Endometrial microvascular endothelial cells (primary cell): ENCODE measurements around the gene DOK7. TPM values are rescaled to one million over a fixed set of nuclear protein-coding genes. Genes with fewer than 3 reads are reported as not detected.
"Not testable (repeated sequence)": the region's sequence is repeated elsewhere in the genome, so short reads cannot be mapped to it uniquely, and the experiment has no call there.

Experiments
- in situ Hi-C: cut with HindIII; loops from 2 replicates; pipeline ENCODE4 v1.10.0; 2017; ENCODE audit warnings: low sequenced_read_pairs, low pct_unique_long_range_greater_than_20kb; ENCODE audit errors: inconsistent ontology term
- total RNA-seq: library from RNA; depleted of rRNA; stranded (reverse); fragments of >200 nt; gene quantifications from one replicate; pipeline ENCODE4 v1.2.3, GENCODE V29; 2015; ENCODE audit errors: inconsistent ontology term

Gene DOK7
- total RNA-seq, 1 donor from 2014 or later = not detected

- in situ Hi-C loops = no loop called here
Observed at GRCh38 chr4:3495204-3495975, 32.3 kb downstream of the DOK7 start.

GRCh38 chr4:3496021-3496420, 32.9 kb downstream of the DOK7 start:
- in situ Hi-C loops = no loop called here

GRCh38 chr4:3497095-3497494, 34.0 kb downstream of the DOK7 start:
- in situ Hi-C loops = no loop called here

GRCh38 chr4:3497523-3498389, 34.6 kb downstream of the DOK7 start:
- in situ Hi-C loops = no loop called here

- in situ Hi-C loops = no loop called here
Observed at GRCh38 chr4:3498407-3498806, 35.3 kb downstream of the DOK7 start.

- in situ Hi-C loops = no loop called here
Observed at GRCh38 chr4:3498901-3499510, 35.9 kb downstream of the DOK7 start.

GRCh38 chr4:3499710-3500109, 36.6 kb downstream of the DOK7 start:
- in situ Hi-C loops = no loop called here

- in situ Hi-C loops = no loop called here
Observed at GRCh38 chr4:3500111-3500510, 37.0 kb downstream of the DOK7 start.

- in situ Hi-C loops = no loop called here
Observed at GRCh38 chr4:3500634-3501101, 37.6 kb downstream of the DOK7 start.

- in situ Hi-C loops = no loop called here
Observed at GRCh38 chr4:3501126-3501824, 38.2 kb downstream of the DOK7 start.

GRCh38 chr4:3501825-3502425, 38.8 kb downstream of the DOK7 start:
- in situ Hi-C loops = no loop called here

GRCh38 chr4:3502941-3503936, 40.1 kb downstream of the DOK7 start:
- in situ Hi-C loops = no loop called here

- in situ Hi-C loops = no loop called here
Observed at GRCh38 chr4:3505231-3505630, 42.1 kb downstream of the DOK7 start.

GRCh38 chr4:3508542-3508941, 45.4 kb downstream of the DOK7 start:
- in situ Hi-C loops = no loop called here

GRCh38 chr4:3510481-3510880, 47.4 kb downstream of the DOK7 start:
- in situ Hi-C loops = no loop called here

GRCh38 chr4:3511187-3511586, 48.1 kb downstream of the DOK7 start:
- in situ Hi-C loops = no loop called here

GRCh38 chr4:3511601-3512000, 48.5 kb downstream of the DOK7 start:
- in situ Hi-C loops = not testable (repeated sequence)

GRCh38 chr4:3512279-3512678, 49.2 kb downstream of the DOK7 start:
- in situ Hi-C loops = no loop called here
